Endothelial cell of umbilical vein (primary cell): ENCODE results near the gene SRCAP. TPM values are rescaled to one million over a fixed set of nuclear protein-coding genes. Genes with fewer than 3 reads are reported as not detected.

ENCODE experiments used
- BruUV-seq: library from RNA; stranded (reverse); fragments of 400-500 nt; replicated peaks from 2 replicates; lab custom pipeline; 2021; lab: Mats Ljungman, UMichigan
- CTCF ChIA-PET: fragments of 300-600, 350-600 bp; sonication (Branson Sonifier 250); formaldehyde crosslinking; loops from one replicate; lab custom pipeline; 2021; ENCODE audit warnings: antibody characterized with exemption, inconsistent platforms; lab: Charles Lee
- POLR2A ChIA-PET: fragments of 300-600, 350-600 bp; sonication (Branson Sonifier 250); formaldehyde crosslinking; loops from one replicate; lab custom pipeline; 2021; ENCODE audit warnings: antibody characterized with exemption, inconsistent platforms; lab: Charles Lee
- DNase-seq: peaks from one replicate; pipeline ENCODE4 v3.0.0-alpha.2; 2011; ENCODE audit warnings: low read depth, low spot score
- FAIRE-seq: peaks from 2 replicates; lab custom pipeline; 2011; peaks lifted over from hg19 to GRCh38; lab: Jason Lieb, UNC
- H2AFZ ChIP-seq: 2 replicates; pipeline ENCODE4 v1.6.0; 2012; ENCODE audit warnings: low read depth, low read length, control low read depth, inconsistent platforms
- H3K27ac ChIP-seq: 2 replicates; pipeline ENCODE4 v1.5.1; 2011; ENCODE audit warnings: low read depth, mild to moderate bottlenecking, control low read depth, low read length, moderate library complexity; ENCODE audit not compliant: insufficient read depth
- H3K27me3 ChIP-seq, 2 experiments: 2 replicates each; pipeline versions ENCODE4 v1.6.0 to v1.6.1; 2011; ENCODE audit warnings: low read length in 2 of 2, mixed read lengths in 1 of 2; ENCODE audit not compliant: control insufficient read depth in 2 of 2, insufficient read depth in 2 of 2
- H3K36me3 ChIP-seq, 2 experiments: 2 replicates in 1 of 2; 3 replicates in 1 of 2; pipeline ENCODE4 v1.5.1; 2011; ENCODE audit warnings: low read length in 2 of 2, mild to moderate bottlenecking in 1 of 2, moderate library complexity in 1 of 2; ENCODE audit not compliant: control insufficient read depth in 2 of 2, insufficient read depth in 2 of 2; ENCODE audit errors: extremely low read depth in 1 of 2
- H3K4me1 ChIP-seq: 3 replicates; pipeline ENCODE4 v1.5.1; 2011; ENCODE audit warnings: mild to moderate bottlenecking, low read length; ENCODE audit not compliant: control insufficient read depth, insufficient read depth; ENCODE audit errors: extremely low read depth
- H3K4me2 ChIP-seq: 2 replicates; pipeline ENCODE4 v1.6.1; 2011; ENCODE audit warnings: low read length, control low read depth, mixed read lengths; ENCODE audit not compliant: insufficient read depth
- H3K4me3 ChIP-seq, 3 experiments: fragments of 200-600 bp in 1 of 3; sonication (generic), shearing (Covaris generic) in 1 of 3; replicated peaks in 1 of 3; 2 replicates each; pipeline ENCODE4 v1.5.1; 2011 to 2016; ENCODE audit warnings: control low read depth in 3 of 3, low read length in 3 of 3, mild to moderate bottlenecking in 2 of 3, inconsistent platforms in 1 of 3, low read depth in 1 of 3, moderate library complexity in 1 of 3; ENCODE audit not compliant: insufficient read depth in 1 of 3
- H3K79me2 ChIP-seq: 2 replicates; pipeline ENCODE4 v1.6.0; 2012; ENCODE audit warnings: low read length, inconsistent platforms; ENCODE audit not compliant: control insufficient read depth, insufficient read depth
- H3K9ac ChIP-seq: replicated peaks from 2 replicates; pipeline ENCODE3; 2011; ENCODE audit warnings: low read length, control low read depth; ENCODE audit not compliant: insufficient read depth; ENCODE audit errors: extremely low read depth
- H3K9me1 ChIP-seq: replicated peaks from 3 replicates; pipeline ENCODE4 v1.6.0; 2011; ENCODE audit warnings: mild to moderate bottlenecking, low read length; ENCODE audit not compliant: control insufficient read depth, insufficient read depth; ENCODE audit errors: extremely low read depth
- H3K9me3 ChIP-seq: replicated peaks from 2 replicates; pipeline ENCODE4 v1.5.1; 2012; ENCODE audit warnings: low read length, inconsistent platforms; ENCODE audit not compliant: control insufficient read depth, insufficient read depth
- H4K20me1 ChIP-seq: replicated peaks from 2 replicates; pipeline ENCODE3; 2011; ENCODE audit warnings: mild to moderate bottlenecking, low read length; ENCODE audit not compliant: control insufficient read depth, insufficient read depth; ENCODE audit errors: extremely low read depth
- JUN ChIP-seq: IDR thresholded peaks from 2 replicates; pipeline ENCODE4 v1.6.1; 2011; ENCODE audit warnings: borderline replicate concordance, low read depth; ENCODE audit not compliant: insufficient read length, insufficient read depth
- MYC ChIP-seq: IDR thresholded peaks from one replicate; pipeline ENCODE4 v1.6.1; 2011; ENCODE audit warnings: mild to moderate bottlenecking, low read depth, low read length
- POLR2A ChIP-seq: IDR thresholded peaks from 2 replicates; pipeline ENCODE4 v1.6.1; 2012; ENCODE audit warnings: low read depth, mild to moderate bottlenecking, control low read depth, low read length
- POLR2AphosphoS5 ChIP-seq: IDR thresholded peaks from 2 replicates; pipeline ENCODE4 v1.6.1; 2012; ENCODE audit warnings: low read depth, mild to moderate bottlenecking, control low read depth, low read length, moderate library complexity; ENCODE audit not compliant: insufficient read depth
- dilution Hi-C: fragments of 300-500 bp; cut with MboI; formaldehyde crosslinking; loops from one replicate; pipeline ENCODE4 v1.15.0; 2019; ENCODE audit warnings: low sequenced_read_pairs; ENCODE audit not compliant: extremely low pct_ligation_motif_present
- intact Hi-C: fragments of 100-400 bp; cut with micrococcal nuclease; formaldehyde crosslinking; loops from one replicate; pipeline ENCODE4 v1.10.0; 2022
- polyA plus RNA-seq, 4 experiments: library from polyadenylated mRNA; depleted of rRNA in 3 of 4; stranded (reverse) in 3 of 4; unstranded in 1 of 4; fragments of >200 nt; gene quantifications; 2 replicates each; pipeline versions ENCODE4 v1.2.1 to v1.2.3, GENCODE V29; 2011 to 2012; ENCODE audit warnings: missing spikeins in 1 of 4
- total RNA-seq: library from RNA; stranded (reverse); gene quantifications from 2 replicates; pipeline ENCODE4 v1.2.3, GENCODE V29; 2021
- TF ChIP-seq, protein P1 (sequence below), 2 donors: IDR thresholded peaks; 1 replicate in 1 of 2; 2 replicates in 1 of 2; pipeline ENCODE4 v1.5.1; 2011; ENCODE audit warnings: low read length in 2 of 2, mild to moderate bottlenecking in 2 of 2, moderate library complexity in 2 of 2, control low read depth in 1 of 2, inconsistent platforms in 1 of 2, low read depth in 1 of 2; ENCODE audit not compliant: insufficient read depth in 1 of 2; ENCODE audit errors: extremely low read depth in 1 of 2
- TF ChIP-seq, protein P2 (sequence below): IDR thresholded peaks from 2 replicates; pipeline ENCODE4 v1.6.1; 2011; ENCODE audit not compliant: insufficient read depth, insufficient read length

Gene SRCAP
- total and polyA plus RNA-seq, 2 donors (not counting 3 experiments of a cell fraction or from before 2014, with no cell fraction given), result 11.0 to 77.7 TPM

DNA sequence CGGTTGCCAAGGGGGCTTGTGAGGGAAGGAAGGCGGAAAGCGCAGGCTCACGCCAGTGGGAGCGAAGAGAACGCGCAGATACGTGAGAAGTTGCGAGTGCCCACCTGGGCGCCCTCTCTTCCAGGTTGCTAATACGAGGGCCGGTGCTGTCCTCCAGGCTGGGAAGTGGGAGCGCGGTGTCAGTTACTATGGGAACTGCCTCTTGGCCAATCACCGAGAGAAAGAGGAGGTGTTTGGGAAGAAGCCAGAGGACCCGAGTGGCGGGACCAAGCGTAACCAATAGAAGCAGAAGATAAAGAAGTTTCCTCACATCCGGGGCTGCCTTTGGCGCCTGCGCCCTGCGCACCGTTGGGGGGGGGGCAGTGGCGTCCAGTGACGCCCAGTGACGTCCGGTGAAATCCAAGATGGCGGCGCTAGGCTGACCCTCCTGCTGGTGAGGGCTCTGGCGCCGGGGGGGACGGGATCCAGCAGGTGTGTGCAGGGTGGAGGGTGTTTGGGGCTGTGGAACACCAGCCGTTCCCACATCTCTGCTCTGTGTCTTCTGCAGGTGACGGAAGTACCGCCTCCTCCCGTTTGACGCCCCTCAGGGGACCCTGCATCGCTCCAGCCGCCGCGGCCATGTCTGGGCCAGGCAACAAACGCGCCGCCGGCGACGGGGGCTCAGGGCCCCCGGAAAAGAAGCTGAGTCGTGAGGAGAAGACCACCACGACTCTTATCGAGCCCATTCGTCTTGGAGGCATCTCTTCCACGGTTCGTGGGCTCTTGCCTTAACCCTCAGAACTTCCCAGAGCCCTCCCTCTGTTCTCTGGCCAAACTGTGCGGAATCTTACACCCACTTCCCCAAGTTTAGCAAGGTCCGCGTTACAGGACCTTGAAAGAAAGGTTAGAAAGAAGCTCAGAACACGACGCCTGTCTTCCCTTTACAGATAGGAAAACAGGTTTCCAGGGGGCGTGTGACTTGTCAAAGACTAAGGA, 63.2 kb downstream of the SRCAP start, which contains the start of the genes CFAP119 and RNF40:
Gene CFAP119 (minus strand): TSS at position 135 of the 975 bp plus-strand sequence. CDS start 314 bp downstream, outside the sequence.
Gene RNF40 (plus strand): TSS at position 395 of the 975 bp plus-strand sequence. CDS start 224 bp downstream, at position 619.
- ChIA-PET CTCF (interaction anchor here (1.0 kb wide), 1 partner anchor 10 kb away, joined by 3 read pairs; no protein-coding TSS in a partner anchor), POLR2A (no interaction called here)
- Histone ChIP-seq H3K9me3 (no peaks in the 10 kb centered on the region), H4K20me1 (no peaks in the 10 kb centered on the region), H3K4me1 (peaks cover 15% of the 10 kb centered on the region), H3K4me3 (peak within 1 kb of the TSS; percentile 19 to 87 (median 75)), H3K9ac (peak within 1 kb of the TSS; percentile 78), H3K79me2 (peaks cover 22% of the 10 kb centered on the region), H3K36me3 (peaks cover 11 to 31% of the 10 kb centered on the region in 2 experiments), H3K27ac (peak within 1 kb of the TSS; percentile 47), H3K9me1 (no peaks in the 10 kb centered on the region), H3K27me3 (no peaks in the 10 kb centered on the region), H2AFZ (peak within 1 kb of the TSS; percentile 64), H3K4me2 (peak within 1 kb of the TSS; percentile 90)
- dilution Hi-C loops (no loop called here), intact Hi-C loops (loop anchor here (1.0 to 5.0 kb wide), 4 partner anchors 14 to 160 kb away; partner anchors contain the start of genes FBXL19 and PHKG2)
- FAIRE-seq (peak; percentile 97), DNase-seq (peak; percentile 99)
- BruUV-seq, result TSS peak; percentile 81
- TF ChIP-seq, protein P1, sequence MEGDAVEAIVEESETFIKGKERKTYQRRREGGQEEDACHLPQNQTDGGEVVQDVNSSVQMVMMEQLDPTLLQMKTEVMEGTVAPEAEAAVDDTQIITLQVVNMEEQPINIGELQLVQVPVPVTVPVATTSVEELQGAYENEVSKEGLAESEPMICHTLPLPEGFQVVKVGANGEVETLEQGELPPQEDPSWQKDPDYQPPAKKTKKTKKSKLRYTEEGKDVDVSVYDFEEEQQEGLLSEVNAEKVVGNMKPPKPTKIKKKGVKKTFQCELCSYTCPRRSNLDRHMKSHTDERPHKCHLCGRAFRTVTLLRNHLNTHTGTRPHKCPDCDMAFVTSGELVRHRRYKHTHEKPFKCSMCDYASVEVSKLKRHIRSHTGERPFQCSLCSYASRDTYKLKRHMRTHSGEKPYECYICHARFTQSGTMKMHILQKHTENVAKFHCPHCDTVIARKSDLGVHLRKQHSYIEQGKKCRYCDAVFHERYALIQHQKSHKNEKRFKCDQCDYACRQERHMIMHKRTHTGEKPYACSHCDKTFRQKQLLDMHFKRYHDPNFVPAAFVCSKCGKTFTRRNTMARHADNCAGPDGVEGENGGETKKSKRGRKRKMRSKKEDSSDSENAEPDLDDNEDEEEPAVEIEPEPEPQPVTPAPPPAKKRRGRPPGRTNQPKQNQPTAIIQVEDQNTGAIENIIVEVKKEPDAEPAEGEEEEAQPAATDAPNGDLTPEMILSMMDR (IDR thresholded peaks at IDR 0.05; ENCODE audit: extremely low read depth in 1 of 2, insufficient read depth in 1 of 2, low read depth in 1 of 2, low read length in 2 of 2), result no peak
- no peak for TF ChIP-seq JUN
- TF ChIP-seq, protein P2, sequence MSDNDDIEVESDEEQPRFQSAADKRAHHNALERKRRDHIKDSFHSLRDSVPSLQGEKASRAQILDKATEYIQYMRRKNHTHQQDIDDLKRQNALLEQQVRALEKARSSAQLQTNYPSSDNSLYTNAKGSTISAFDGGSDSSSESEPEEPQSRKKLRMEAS, result peak; percentile 3
- no peak for TF ChIP-seq MYC
- peak; percentile 89 for TF ChIP-seq POLR2A
- TF ChIP-seq POLR2AphosphoS5, result peak; percentile 81
